Keratinocyte (primary cell): Measurements from ENCODE around the gene CATSPER1. TPM values are rescaled to one million over a fixed set of nuclear protein-coding genes. Genes with fewer than 3 reads are reported as not detected.
"Not testable (repeated sequence)": the region's sequence is repeated elsewhere in the genome, so short reads cannot be mapped to it uniquely, and the experiment has no call there.

ENCODE experiments used
- DNase-seq: peaks from one replicate; pipeline ENCODE4 v3.0.0-alpha.2; 2011; ENCODE audit warnings: low read depth, missing footprints, low spot score
- FAIRE-seq: peaks from 2 replicates; lab custom pipeline; 2011; peaks lifted over from hg19 to GRCh38; lab: Jason Lieb, UNC
- H2AFZ ChIP-seq: 2 replicates; pipeline ENCODE4 v1.6.0; 2012; ENCODE audit warnings: low read length, control low read depth, inconsistent platforms; ENCODE audit not compliant: control insufficient read depth
- H3K27ac ChIP-seq: 2 replicates; pipeline ENCODE4 v1.5.1; 2011; ENCODE audit warnings: low read length; ENCODE audit not compliant: control insufficient read depth, insufficient read depth
- H3K27me3 ChIP-seq: 3 replicates; pipeline ENCODE4 v1.6.0; 2011; ENCODE audit warnings: low read length; ENCODE audit not compliant: control insufficient read depth, insufficient read depth; ENCODE audit errors: extremely low read depth
- H3K36me3 ChIP-seq, 2 experiments: 2 replicates in 1 of 2; 3 replicates in 1 of 2; pipeline ENCODE4 v1.5.1; 2011; ENCODE audit warnings: low read length in 2 of 2, mild to moderate bottlenecking in 1 of 2; ENCODE audit not compliant: control insufficient read depth in 2 of 2, insufficient read depth in 2 of 2; ENCODE audit errors: extremely low read depth in 1 of 2
- H3K4me1 ChIP-seq: 3 replicates; pipeline ENCODE4 v1.5.1; 2011; ENCODE audit warnings: low read length; ENCODE audit not compliant: control insufficient read depth, insufficient read depth; ENCODE audit errors: extremely low read depth
- H3K4me2 ChIP-seq: 3 replicates; pipeline ENCODE4 v1.6.0; 2011; ENCODE audit warnings: low read depth, low read length; ENCODE audit not compliant: control insufficient read depth, insufficient read depth; ENCODE audit errors: extremely low read depth
- H3K4me3 ChIP-seq, 3 experiments: fragments of 200-600 bp in 1 of 3; sonication (generic) in 1 of 3; 2 replicates in 2 of 3; 3 replicates in 1 of 3; pipeline ENCODE4 v1.5.1; 2011 to 2016; ENCODE audit warnings: low read length in 3 of 3, mild to moderate bottlenecking in 3 of 3, control low read depth in 2 of 3, inconsistent platforms in 1 of 3, low read depth in 1 of 3, mixed read lengths in 1 of 3, mixed run types in 1 of 3, moderate library complexity in 1 of 3; ENCODE audit not compliant: control insufficient read depth in 2 of 3, insufficient read depth in 2 of 3; ENCODE audit errors: extremely low read depth in 1 of 3
- H3K79me2 ChIP-seq: 2 replicates; pipeline ENCODE4 v1.6.0; 2012; ENCODE audit warnings: low read length; ENCODE audit not compliant: control insufficient read depth, insufficient read depth
- H3K9ac ChIP-seq: 3 replicates; pipeline ENCODE4 v1.6.0; 2011; ENCODE audit warnings: low read length; ENCODE audit not compliant: control insufficient read depth, insufficient read depth; ENCODE audit errors: extremely low read depth
- H3K9me1 ChIP-seq: 3 replicates; pipeline ENCODE4 v1.6.0; 2011; ENCODE audit warnings: low read length; ENCODE audit not compliant: control insufficient read depth, insufficient read depth; ENCODE audit errors: extremely low read depth
- H3K9me3 ChIP-seq: 2 replicates; pipeline ENCODE4 v1.5.1; 2012; ENCODE audit warnings: low read depth, low read length; ENCODE audit not compliant: control insufficient read depth
- H4K20me1 ChIP-seq: 3 replicates; pipeline ENCODE4 v1.6.0; 2011; ENCODE audit warnings: low read length; ENCODE audit not compliant: control insufficient read depth, insufficient read depth; ENCODE audit errors: extremely low read depth
- CTCF ChIP-seq, 3 experiments: IDR thresholded peaks in 1 of 3; conservative IDR thresholded peaks in 1 of 3; optimal IDR thresholded peaks in 1 of 3; 2 replicates in 2 of 3; 3 replicates in 1 of 3; pipeline versions ENCODE3 to v1.5.1; 2011; ENCODE audit warnings: low read length in 3 of 3, mild to moderate bottlenecking in 3 of 3, moderate library complexity in 2 of 3, control low read depth in 1 of 3, inconsistent platforms in 1 of 3; ENCODE audit not compliant: insufficient read depth in 2 of 3; ENCODE audit errors: extremely low read depth in 1 of 3
- EZH2 ChIP-seq: IDR thresholded peaks from one replicate; pipeline ENCODE4 v1.6.1; 2012; ENCODE audit warnings: inconsistent platforms, mild to moderate bottlenecking, low read length, moderate library complexity
- dilution Hi-C: fragments of 300-500 bp; cut with MboI; formaldehyde crosslinking; loops from one replicate; pipeline ENCODE4 v1.7.0; 2020; ENCODE audit warnings: low sequenced_read_pairs; ENCODE audit not compliant: extremely low pct_ligation_motif_present
- polyA plus RNA-seq, 5 experiments: library from polyadenylated mRNA; depleted of rRNA in 3 of 5; stranded (reverse) in 3 of 5; stranded (forward) in 1 of 5; unstranded in 1 of 5; fragments of >200 nt; gene quantifications; 1 replicate in 1 of 5; 2 replicates in 3 of 5; 3 replicates in 1 of 5; pipeline versions ENCODE4 v1.2.1 to v1.2.3, GENCODE V29; 2011 to 2012; ENCODE audit warnings: missing spikeins in 2 of 5, low read depth in 1 of 5, low replicate concordance in 1 of 5

The CATSPER1 gene
- polyA plus RNA-seq, 1 donor (not counting 4 experiments of a cell fraction or from before 2014, with no cell fraction given) = not detected

GRCh38 chr11:66032957-66033735 lies 6.9 kb upstream of the CATSPER1 start:
- dilution Hi-C loops = no loop called here
- TF ChIP-seq EZH2 (no peak), CTCF (optimal IDR thresholded peaks at IDR 0.05 in 1 of 3, IDR thresholded peaks at IDR 0.05 in 1 of 3, conservative IDR thresholded peaks at IDR 0.05 in 1 of 3; ENCODE audit: extremely low read depth in 1 of 3, insufficient read depth in 2 of 3, low read length in 3 of 3) (no peak)
- Histone ChIP-seq H4K20me1 (no peaks in the 10 kb centered on the region), H3K27ac (no peak overlapping the region), H3K4me3 (no peak overlapping the region), H2AFZ (no peak overlapping the region), H3K79me2 (no peaks in the 10 kb centered on the region), H3K9me1 (no peaks in the 10 kb centered on the region), H3K36me3 (no peaks in the 10 kb centered on the region), H3K4me1 (no peaks in the 10 kb centered on the region), H3K9ac (no peak overlapping the region), H3K9me3 (no peaks in the 10 kb centered on the region), H3K4me2 (no peak overlapping the region), H3K27me3 (peaks cover 6% of the 10 kb centered on the region)
- DNase-seq (no peak), FAIRE-seq (peak; percentile 13)

- FAIRE-seq, H3K9ac ChIP-seq: not testable (repeated sequence)
Measured at GRCh38 chr11:66023186-66023440, 3.2 kb downstream of the CATSPER1 start.

More at GRCh38 chr11:66023186-66023440, 3.2 kb downstream of the CATSPER1 start:
- H4K20me1 ChIP-seq, H3K27me3 ChIP-seq, H2AFZ ChIP-seq, dilution Hi-C loops, H3K9me1 ChIP-seq, H3K4me2 ChIP-seq, H3K36me3 ChIP-seq, H3K27ac ChIP-seq, H3K4me3 ChIP-seq, H3K79me2 ChIP-seq, H3K9me3 ChIP-seq, DNase-seq: not testable (repeated sequence)
- peaks cover 11% of the 10 kb centered on the region for H3K4me1 ChIP-seq
